ENCODE data around the gene CHRND.

- TF ChIP-seq CTCF (IDR thresholded peaks at IDR 0.05), result no peak
- no peak for TF ChIP-seq ZFX (IDR thresholded peaks at IDR 0.05; ENCODE audit: borderline replicate concordance)
Observed at GRCh38 chr2:232508251-232508650, 17.7 kb upstream of the CHRND start.
